ENCODE results near the gene JAKMIP3.
"Not testable (repeated sequence)": the region's sequence is repeated elsewhere in the genome, so short reads cannot be mapped to it uniquely, and the experiment has no call there.

Gene JAKMIP3

GRCh38 chr10:132069122-132069848 lies 3.5 kb downstream of the JAKMIP3 start:
- no peak overlapping the region for H3K27ac Mint-ChIP-seq
- peaks cover 4% of the 10 kb centered on the region for H3K36me3 Mint-ChIP-seq
- no peaks in the 10 kb centered on the region for H3K27me3 Mint-ChIP-seq
- peaks cover 6% of the 10 kb centered on the region for H3K4me1 Mint-ChIP-seq
- no peak overlapping the region for H3K4me3 Mint-ChIP-seq
- peaks cover 5% of the 10 kb centered on the region for H3K9me3 Mint-ChIP-seq

GRCh38 chr10:132069849-132070182 lies 4.1 kb downstream of the JAKMIP3 start:
- Mint-ChIP-seq H3K4me3 (no peak overlapping the region), H3K27me3 (no peaks in the 10 kb centered on the region), H3K9me3 (peaks cover 5% of the 10 kb centered on the region), H3K4me1 (peaks cover 6% of the 10 kb centered on the region), H3K36me3 (peaks cover 4% of the 10 kb centered on the region), H3K27ac (no peak overlapping the region)

GRCh38 chr10:132070724-132071123 lies 5.0 kb downstream of the JAKMIP3 start:
- Mint-ChIP-seq H3K27ac (no peak overlapping the region), H3K27me3 (no peaks in the 10 kb centered on the region), H3K4me3 (no peak overlapping the region), H3K4me1 (peaks cover 4% of the 10 kb centered on the region), H3K9me3 (peaks cover 5% of the 10 kb centered on the region), H3K36me3 (peaks cover 4% of the 10 kb centered on the region)

GRCh38 chr10:132071667-132072066 lies 5.9 kb downstream of the JAKMIP3 start:
- H3K36me3 Mint-ChIP-seq = peaks cover 4% of the 10 kb centered on the region
- H3K4me1 Mint-ChIP-seq = no peaks in the 10 kb centered on the region
- no peaks in the 10 kb centered on the region for H3K27me3 Mint-ChIP-seq
- no peak overlapping the region for H3K27ac Mint-ChIP-seq
- no peak overlapping the region for H3K4me3 Mint-ChIP-seq
- H3K9me3 Mint-ChIP-seq = peaks cover 5% of the 10 kb centered on the region

- H3K9me3 Mint-ChIP-seq = peaks cover 5% of the 10 kb centered on the region
- no peak overlapping the region for H3K27ac Mint-ChIP-seq
- no peaks in the 10 kb centered on the region for H3K4me1 Mint-ChIP-seq
- no peak overlapping the region for H3K4me3 Mint-ChIP-seq
- peaks cover 4% of the 10 kb centered on the region for H3K36me3 Mint-ChIP-seq
- peaks cover 6% of the 10 kb centered on the region for H3K27me3 Mint-ChIP-seq
These were observed 10.3 kb downstream of the JAKMIP3 start for GRCh38 chr10:132075909-132076577.

- H3K27ac Mint-ChIP-seq = no peak overlapping the region
- no peaks in the 10 kb centered on the region for H3K4me1 Mint-ChIP-seq
- peaks cover 5% of the 10 kb centered on the region for H3K9me3 Mint-ChIP-seq
- peaks cover 4% of the 10 kb centered on the region for H3K36me3 Mint-ChIP-seq
- peaks cover 6% of the 10 kb centered on the region for H3K27me3 Mint-ChIP-seq
- no peak overlapping the region for H3K4me3 Mint-ChIP-seq
These were observed 10.9 kb downstream of the JAKMIP3 start for GRCh38 chr10:132076578-132077081.

GRCh38 chr10:132077091-132077490 lies 11.3 kb downstream of the JAKMIP3 start:
- Mint-ChIP-seq H3K27me3 (peaks cover 6% of the 10 kb centered on the region), H3K36me3 (peaks cover 4% of the 10 kb centered on the region), H3K4me3 (no peak overlapping the region), H3K27ac (no peak overlapping the region), H3K4me1 (no peaks in the 10 kb centered on the region), H3K9me3 (peaks cover 5% of the 10 kb centered on the region)

- Mint-ChIP-seq H3K27me3 (peaks cover 7% of the 10 kb centered on the region), H3K27ac (no peak overlapping the region), H3K9me3 (no peaks in the 10 kb centered on the region), H3K4me1 (no peaks in the 10 kb centered on the region), H3K36me3 (no peaks in the 10 kb centered on the region), H3K4me3 (no peak overlapping the region)
These were observed 13.1 kb downstream of the JAKMIP3 start for GRCh38 chr10:132078746-132079345.

- not testable (repeated sequence) for H3K27ac Mint-ChIP-seq, H3K27me3 Mint-ChIP-seq, H3K36me3 Mint-ChIP-seq, H3K4me3 Mint-ChIP-seq, H3K9me3 Mint-ChIP-seq, H3K4me1 Mint-ChIP-seq
These were observed 18.6 kb downstream of the JAKMIP3 start for GRCh38 chr10:132084384-132084783.

GRCh38 chr10:132093236-132093635 lies 27.5 kb downstream of the JAKMIP3 start:
- not testable (repeated sequence) for H3K9me3 Mint-ChIP-seq, H3K36me3 Mint-ChIP-seq, H3K4me3 Mint-ChIP-seq, H3K4me1 Mint-ChIP-seq, H3K27ac Mint-ChIP-seq
- H3K27me3 Mint-ChIP-seq = peaks cover 12% of the 10 kb centered on the region

- Mint-ChIP-seq H3K4me3 (no peak overlapping the region), H3K27ac (no peak overlapping the region), H3K4me1 (no peaks in the 10 kb centered on the region), H3K9me3 (no peaks in the 10 kb centered on the region), H3K36me3 (no peaks in the 10 kb centered on the region), H3K27me3 (peaks cover 10% of the 10 kb centered on the region)
These were observed 29.0 kb downstream of the JAKMIP3 start for GRCh38 chr10:132094581-132095234.

GRCh38 chr10:132095403-132096113 lies 29.8 kb downstream of the JAKMIP3 start:
- H3K4me3 Mint-ChIP-seq = no peak overlapping the region

GRCh38 chr10:132096223-132096622 lies 30.5 kb downstream of the JAKMIP3 start:
- H3K4me1 Mint-ChIP-seq = no peaks in the 10 kb centered on the region
- H3K36me3 Mint-ChIP-seq = no peaks in the 10 kb centered on the region
- H3K27me3 Mint-ChIP-seq = peaks cover 7% of the 10 kb centered on the region
- no peaks in the 10 kb centered on the region for H3K9me3 Mint-ChIP-seq
- no peak overlapping the region for H3K4me3 Mint-ChIP-seq
- H3K27ac Mint-ChIP-seq = no peak overlapping the region

More at GRCh38 chr10:132095403-132096113, 29.8 kb downstream of the JAKMIP3 start:
- H3K27ac Mint-ChIP-seq = no peak overlapping the region
- no peaks in the 10 kb centered on the region for H3K36me3 Mint-ChIP-seq
- no peaks in the 10 kb centered on the region for H3K4me1 Mint-ChIP-seq
- peaks cover 9% of the 10 kb centered on the region for H3K27me3 Mint-ChIP-seq
- no peaks in the 10 kb centered on the region for H3K9me3 Mint-ChIP-seq

GRCh38 chr10:132096863-132097478 lies 31.2 kb downstream of the JAKMIP3 start:
- H3K4me3 Mint-ChIP-seq = no peak overlapping the region

More at GRCh38 chr10:132096863-132097478, 31.2 kb downstream of the JAKMIP3 start:
- H3K9me3 Mint-ChIP-seq = no peaks in the 10 kb centered on the region
- H3K27me3 Mint-ChIP-seq = peaks cover 7% of the 10 kb centered on the region
- no peaks in the 10 kb centered on the region for H3K4me1 Mint-ChIP-seq
- H3K36me3 Mint-ChIP-seq = no peaks in the 10 kb centered on the region
- H3K27ac Mint-ChIP-seq = no peak overlapping the region

Measured in activated naive CD4-positive, alpha-beta T cell treated with anti-CD3 and anti-CD28 coated beads, Interleukin-2, amount 50 U/mL, for 24 hours (primary cell).